22Rv1 (cell line): ENCODE measurements around the gene NUP210.

Source experiments
- H3K27ac ChIP-seq: fragments of 450-650 bp; 2 replicates; pipeline ENCODE4 v1.5.1; 2017
- CTCF ChIP-seq: fragments of 450-650 bp; IDR thresholded peaks from 2 replicates; pipeline ENCODE4 v1.5.1; 2017; ENCODE audit warnings: mild to moderate bottlenecking
- ZFX ChIP-seq: fragments of 450-650 bp; IDR thresholded peaks from 2 replicates; pipeline ENCODE4 v1.6.1; 2017; ENCODE audit warnings: antibody characterized with exemption, borderline replicate concordance

Gene NUP210

GRCh38 chr3:13376091-13376490 lies 44.0 kb downstream of the NUP210 start:
- no peak overlapping the region for H3K27ac ChIP-seq
- TF ChIP-seq CTCF: no peak
- TF ChIP-seq ZFX: no peak

- TF ChIP-seq CTCF (no peak), ZFX (no peak)
- H3K27ac ChIP-seq: no peak overlapping the region
Measured at GRCh38 chr3:13375464-13375863, 44.7 kb downstream of the NUP210 start.

- TF ChIP-seq CTCF: no peak
- no peak for TF ChIP-seq ZFX
- no peak overlapping the region for H3K27ac ChIP-seq
Measured at GRCh38 chr3:13373975-13374586, 46.0 kb downstream of the NUP210 start.

DNA sequence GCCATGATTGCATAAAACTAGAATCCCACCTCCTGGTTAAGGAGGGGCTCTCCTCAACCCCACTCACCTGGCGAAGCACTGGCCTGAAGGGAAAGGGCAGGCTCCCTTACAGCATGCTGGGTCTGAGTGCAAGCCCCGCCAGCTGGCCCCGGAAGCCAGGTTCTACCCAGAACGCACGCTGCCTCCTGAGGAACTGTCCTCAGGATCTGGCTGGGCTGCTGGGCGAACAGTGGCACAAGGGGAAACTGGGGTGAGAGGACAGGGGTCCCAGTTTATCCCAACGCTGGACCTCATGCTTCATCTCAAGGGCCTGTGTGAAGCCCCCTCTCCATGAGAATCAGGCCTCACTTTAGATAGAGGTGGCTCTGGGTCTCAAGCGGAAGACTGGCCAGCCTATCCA lies 47.5 kb downstream of the NUP210 start:
- TF ChIP-seq ZFX: no peak
- H3K27ac ChIP-seq: no peak overlapping the region

DNA sequence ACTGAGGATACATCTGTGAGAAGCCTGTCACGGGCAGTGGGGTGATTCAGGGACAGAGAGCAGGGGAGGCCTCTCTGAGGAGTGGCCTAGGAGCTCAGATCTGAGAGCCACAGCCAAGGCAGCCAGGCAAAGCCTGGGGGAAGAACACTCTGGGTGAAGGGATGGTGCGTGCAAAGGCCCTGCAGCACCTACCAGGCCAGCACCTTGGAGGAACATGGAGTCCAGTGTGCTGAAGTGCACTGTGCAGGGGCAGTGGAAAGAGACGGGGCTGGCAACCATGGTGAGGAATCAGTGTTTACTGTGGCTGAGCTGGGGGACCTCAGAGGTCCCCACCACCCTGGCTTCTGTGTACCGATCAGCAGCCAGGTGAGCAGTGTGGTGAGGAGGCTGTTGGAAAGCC lies 48.0 kb downstream of the NUP210 start:
- H3K27ac ChIP-seq: no peak overlapping the region
- TF ChIP-seq CTCF (no peak), ZFX (no peak)

DNA sequence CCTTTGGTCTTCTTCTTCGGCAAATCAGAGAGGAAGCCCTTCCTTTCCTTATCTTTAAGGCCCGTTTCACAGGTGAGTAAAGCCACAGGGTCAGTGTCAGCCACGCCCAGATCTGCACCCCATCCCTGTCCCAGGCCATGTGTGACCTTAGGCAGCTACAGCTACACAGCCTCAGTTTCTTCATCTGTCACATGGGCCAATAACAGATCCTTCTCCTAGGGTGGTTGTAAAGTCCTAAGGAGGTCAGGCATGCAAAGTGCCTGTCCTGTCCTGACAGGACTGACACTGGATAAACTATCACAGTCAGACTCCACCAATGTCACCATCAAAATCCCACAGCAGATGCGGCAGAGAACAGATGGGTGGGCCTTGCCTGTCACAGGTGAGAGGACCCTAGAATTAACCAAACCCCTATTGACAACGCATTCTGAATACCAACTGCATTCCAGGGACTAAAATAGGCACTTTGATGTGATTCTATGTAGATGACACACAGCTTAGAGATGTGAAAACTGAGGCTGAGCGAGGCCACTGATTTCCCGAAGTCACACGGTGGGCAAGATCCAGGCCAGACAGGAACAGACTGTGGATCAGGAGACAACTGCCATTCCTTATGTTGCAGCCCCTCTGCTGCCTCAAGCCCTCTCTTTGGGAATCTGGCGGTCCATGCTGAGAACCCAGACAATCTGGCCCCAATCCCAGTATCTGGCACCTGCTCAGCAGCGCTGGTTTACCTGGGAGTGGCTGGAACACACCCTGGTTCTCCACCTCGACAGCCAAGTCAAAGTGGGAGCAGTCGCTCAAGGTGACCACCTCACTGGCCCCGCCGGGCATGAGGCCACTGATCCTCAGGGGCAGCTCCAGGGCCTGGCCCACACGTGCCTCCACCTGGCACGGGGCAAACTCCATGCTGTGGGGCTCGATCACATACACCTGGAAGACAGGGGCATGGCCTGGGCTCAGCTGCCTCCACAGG lies 48.7 kb downstream of the NUP210 start:
- no peak for TF ChIP-seq CTCF
- no peak for TF ChIP-seq ZFX
- H3K27ac ChIP-seq: no peak overlapping the region

DNA sequence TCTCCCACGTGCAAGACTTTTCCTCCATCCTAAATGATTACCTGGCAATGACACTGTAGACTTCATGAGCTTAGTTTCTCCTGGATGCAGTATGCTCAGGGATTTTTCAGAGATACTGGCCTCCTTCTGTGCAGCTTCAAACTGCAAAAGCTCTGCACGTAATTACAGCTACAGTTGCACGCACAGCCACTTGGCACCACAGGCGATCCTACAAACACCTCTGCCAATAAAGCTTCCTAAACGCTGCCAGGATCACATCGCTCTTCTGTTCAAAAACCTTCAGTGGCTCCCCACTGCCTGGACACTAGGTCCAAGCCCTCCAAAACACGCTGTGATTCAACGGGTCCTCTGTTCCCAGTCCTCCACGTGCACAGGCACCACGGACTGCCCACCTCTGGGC lies 49.5 kb downstream of the NUP210 start:
- no peak overlapping the region for H3K27ac ChIP-seq
- TF ChIP-seq CTCF (no peak), ZFX (no peak)
